Measurements from ENCODE around the gene PRM1.
A peak's percentile ranks its signal among the peaks of the same experiment; 100 is the strongest.
"Not testable (repeated sequence)": the region's sequence is repeated elsewhere in the genome, so short reads cannot be mapped to it uniquely, and the experiment has no call there.

PRM1 gene

DNA sequence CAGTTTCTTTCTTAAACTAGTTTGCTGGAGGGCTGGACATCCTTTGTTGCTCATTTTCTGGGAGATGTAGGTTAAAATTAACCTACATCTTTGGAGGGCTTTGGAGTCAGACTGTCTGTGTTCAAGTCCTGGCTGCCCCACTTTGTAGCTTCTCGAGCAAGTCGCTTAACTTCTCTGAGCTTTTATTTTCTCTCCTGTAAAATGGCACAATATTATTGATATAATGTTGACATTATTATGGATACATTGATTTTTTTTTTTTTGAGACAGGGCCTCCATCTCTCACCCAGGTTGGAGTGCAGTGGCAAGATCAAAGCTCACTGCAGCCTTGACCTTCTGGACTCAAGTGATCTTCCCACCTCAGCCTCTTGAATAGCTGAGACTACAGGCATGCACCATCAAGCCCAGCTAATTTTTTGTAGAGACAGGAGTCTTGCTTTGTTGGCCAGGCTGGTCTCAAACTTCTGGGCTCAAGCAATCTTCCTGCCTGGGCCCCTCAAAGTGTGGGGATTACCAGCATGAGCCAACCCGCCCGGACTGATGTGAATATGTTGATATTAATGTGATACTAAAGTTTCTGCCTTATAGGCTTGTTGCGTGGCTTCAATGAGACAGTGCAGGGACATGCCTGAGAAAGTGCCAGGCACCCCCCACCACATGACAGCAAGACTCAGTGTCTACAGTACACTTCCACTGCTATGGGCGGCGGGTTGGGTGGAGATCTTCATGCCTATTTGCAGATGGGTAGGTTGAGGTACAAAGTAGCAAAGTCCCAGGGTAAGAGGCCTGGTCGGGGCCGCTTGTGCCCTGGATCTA is 32.6 kb upstream of the PRM1 start:
- no peak for DNase-seq

DNA sequence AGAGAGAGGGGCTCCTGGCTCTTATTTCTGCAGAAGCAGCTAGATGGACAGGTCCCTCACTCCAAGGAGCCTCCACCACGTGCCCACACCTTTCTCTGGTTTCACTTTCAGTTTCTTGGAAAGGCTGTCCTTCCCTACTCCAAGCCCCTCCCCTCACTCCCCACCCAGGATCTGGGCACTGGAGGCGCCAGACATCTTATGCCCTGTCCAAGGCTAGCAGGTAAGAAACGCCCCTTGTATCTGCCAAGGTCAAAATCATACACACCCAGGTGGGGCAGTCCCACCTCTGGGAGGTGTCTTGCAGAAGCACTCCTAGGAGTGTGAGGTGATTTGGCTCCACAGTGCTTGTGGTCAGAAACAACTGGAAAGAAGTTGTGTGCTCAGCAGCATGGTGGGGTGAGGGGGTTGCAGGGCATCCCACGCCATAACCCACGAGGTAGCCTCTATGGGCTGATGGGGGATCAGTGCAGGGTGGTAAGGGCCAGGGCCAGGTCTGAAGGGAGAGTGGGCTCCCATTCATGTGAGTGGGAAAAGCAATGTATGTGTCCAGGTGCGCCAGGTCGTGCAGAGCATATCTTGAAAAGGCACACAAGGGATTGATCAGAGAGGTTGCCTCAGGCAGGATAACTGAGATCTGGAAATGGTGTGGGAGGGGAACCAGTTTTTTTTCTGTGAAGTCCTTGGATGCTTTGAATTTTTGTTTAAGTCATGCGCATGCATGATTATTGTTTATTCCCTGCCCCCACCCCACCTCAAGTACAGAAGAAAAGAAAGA is 31.8 kb upstream of the PRM1 start:
- DNase-seq: no peak

DNA sequence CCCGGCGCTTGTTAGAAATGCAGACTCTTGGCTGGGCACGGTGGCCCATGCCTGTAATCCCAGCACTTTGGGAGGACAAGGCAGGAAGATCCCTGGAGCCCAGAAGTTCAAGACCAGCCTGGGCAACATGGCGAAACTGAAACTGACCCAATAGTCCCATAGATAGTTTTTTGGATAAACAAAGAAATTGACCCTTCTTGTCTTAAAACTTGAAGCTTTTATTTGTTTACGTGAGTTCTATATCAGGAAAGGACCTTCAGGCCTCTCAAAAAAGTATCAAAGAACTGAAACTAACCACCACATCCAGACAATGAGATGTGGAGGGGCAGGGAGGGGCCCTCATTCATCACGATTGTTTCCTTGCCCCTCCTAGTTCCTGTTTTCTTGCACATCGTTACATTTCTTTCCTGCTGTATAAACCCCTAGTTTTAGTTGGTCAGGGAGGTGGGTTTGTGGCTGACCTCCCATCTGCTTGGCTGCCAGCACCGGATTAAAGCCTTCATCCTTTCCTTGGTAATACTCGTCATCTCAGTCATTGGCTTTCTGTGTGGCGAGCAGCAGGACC is 29.9 kb upstream of the PRM1 start:
- no peak for DNase-seq

DNA sequence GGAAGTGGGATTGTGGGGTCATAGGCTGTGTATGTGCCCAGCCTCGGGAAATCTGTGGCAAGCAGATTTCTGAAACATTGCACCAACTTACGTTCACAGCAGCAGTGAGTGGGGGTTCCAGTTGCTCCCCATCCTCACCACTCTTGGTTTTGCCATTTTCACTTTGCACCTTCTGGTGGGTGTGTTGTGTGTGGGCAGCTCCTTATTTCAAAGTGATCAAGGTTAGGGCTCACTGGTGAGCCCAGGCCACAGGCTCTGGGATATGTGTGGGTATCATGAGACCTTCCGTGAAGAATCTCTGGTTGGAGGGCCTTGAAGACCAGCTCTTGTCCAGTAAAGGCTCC is 29.5 kb upstream of the PRM1 start:
- no peak for DNase-seq

DNA sequence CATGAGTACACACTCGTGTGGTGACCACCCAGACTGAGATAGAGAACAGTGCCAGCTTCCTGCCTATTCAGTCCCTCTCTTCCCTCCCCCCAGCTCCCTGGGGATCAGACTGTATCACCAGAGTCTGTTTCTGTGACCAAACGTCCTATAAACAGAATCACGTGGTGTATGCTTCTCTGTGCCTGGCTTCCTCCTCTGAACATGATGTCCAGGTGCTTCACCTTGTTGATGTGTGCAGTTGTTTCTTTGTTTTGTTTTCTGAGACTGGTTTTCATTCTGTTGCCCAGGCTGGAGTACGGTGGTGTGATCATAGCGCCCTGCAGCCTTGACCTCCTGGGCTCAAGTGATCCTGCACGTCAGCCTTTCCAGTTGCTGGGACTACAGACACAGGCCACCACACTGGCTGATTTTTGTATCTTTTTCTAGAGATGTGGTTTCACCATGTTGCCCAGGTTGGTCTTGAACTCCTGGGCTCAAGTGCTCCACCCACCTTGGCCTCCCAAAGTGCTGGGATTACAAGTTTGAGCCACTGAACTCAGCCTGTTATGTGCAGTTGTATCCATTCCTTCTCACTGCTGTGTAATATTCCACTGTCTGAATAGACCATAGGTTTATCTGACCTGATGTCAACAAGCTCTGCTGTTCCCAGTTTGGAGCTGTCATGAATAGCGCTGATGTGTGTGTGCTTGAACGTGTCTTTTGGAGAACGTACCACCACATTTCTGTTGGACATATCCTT is 28.9 kb upstream of the PRM1 start:
- no peak for DNase-seq

DNA sequence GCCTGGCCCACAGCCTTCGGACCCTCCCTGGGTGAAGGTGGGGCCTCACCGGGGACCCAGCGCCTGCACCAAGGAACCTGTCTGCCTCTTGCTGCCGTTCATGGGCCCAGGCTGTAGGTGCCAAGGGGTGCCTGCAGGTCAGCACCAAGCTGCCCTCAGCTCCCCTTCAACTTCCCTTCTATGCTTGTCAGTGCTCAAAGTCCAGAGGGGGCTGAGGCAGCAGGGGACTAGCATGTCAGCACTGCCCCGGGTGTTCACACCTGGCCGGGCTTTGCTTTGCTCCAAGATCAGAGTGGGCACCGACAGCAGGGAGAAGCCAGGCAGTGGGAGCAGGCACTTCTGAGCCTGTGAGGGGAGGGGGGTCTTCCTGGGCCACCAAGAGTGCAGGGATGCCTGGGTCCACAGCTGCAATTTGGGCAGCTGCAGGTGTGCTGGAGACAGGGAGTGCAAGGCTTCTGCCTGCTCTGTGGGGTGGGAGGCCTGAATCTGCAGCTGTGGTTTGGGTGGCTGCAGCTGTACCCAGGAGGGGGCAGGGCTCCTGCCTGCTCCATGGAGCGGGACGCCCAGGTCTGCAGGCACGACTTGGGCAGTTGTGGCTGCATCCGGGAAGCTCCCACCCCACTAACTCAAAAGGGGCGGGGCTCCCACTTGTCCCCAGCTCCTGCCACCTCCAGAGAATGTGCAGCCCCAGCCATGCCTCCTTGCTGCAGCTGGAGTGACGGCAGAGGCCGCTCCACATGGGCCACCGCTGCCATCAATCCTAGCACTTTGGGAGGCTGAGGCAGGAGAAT is 27.6 kb upstream of the PRM1 start:
- no peak for DNase-seq

DNA sequence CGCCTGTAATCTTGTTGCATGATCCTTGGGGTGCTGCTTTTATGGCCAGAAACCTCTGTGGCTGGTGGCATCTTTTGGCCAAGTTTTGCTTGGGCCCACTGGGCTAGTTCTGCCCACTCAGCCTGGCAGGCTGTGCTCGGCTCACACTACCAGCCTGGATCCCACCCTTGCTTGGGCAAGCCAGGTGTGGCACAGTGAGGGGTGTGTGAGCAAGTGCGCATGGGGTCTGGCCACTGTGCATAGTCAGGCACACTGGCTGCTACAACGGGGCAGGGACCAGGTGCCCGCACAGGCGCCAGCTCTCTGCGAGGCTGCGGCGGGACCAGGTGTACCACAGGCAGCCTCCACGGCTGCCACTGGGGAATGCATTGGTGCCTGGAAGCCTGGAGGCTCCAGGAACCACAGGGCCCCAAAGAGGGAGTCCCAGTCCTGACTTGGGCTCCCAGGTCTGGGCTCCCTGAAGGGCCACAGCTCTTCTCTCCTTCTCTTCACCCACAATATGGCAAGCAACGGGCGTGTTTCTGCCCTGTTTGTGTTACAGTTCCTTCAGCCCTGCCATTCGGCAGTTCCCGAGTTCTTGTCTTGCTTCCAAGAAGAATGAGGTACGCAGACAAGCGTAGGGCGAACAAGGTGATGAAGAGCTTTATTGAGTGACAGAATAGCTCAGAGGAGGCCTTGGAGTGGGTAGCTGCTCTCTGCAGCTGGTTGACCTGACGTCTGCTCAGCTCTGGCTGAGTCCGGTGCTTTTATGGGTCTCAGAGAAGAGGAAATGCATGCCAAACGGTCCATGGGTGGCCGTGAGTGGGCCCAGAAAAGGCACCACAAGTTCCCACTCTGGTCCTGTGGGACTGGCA is 26.7 kb upstream of the PRM1 start:
- DNase-seq: no peak

DNA sequence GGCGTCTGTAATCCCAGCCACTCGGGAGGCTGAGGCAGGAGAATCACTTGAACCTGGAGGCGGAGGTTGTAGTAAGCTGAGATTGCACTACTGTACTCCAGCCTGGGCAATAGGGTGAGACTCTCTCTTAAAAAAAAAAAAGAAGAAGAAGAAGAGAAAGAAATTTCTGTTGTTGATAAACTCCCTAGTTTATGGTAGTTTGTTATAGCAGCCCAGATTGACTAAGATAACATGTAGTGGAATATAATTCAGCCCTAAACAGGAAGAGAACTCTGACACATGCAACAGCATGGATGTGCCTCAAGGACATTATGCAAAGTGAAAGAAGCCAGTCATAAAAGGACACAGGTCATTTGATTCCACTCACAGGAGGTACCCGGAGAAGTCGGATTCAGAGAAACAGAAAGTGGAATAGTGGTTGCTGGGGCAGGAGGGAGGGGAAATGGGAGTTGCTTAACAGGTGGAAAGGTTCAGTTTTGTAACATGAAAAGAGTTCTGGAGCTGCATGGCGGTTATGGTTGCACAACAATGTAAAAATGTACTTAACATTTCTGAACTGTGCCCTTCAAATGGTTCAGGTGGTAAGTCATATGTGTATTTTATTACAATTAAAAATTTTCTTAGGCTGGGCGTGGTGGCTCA is 26.0 kb upstream of the PRM1 start:
- no peak for DNase-seq

DNA sequence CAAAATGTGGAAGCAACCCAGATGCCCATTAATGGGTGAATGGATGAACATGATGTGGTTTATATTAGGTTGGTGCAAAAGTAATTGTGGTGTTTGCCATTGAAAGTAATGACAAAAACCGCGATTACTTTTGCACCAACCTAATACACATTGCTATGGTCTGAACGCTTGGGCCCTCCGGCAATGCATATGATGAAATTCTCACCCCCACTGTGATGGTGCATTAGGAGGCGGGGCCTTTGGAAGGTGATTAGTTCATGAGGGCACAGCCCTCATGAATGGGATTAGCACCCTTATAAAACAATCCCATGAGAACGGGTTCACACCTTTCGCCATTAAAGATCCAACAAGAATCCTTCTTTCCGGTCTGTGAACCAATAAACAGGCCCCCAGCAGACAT is 25.3 kb upstream of the PRM1 start:
- no peak for DNase-seq

DNA sequence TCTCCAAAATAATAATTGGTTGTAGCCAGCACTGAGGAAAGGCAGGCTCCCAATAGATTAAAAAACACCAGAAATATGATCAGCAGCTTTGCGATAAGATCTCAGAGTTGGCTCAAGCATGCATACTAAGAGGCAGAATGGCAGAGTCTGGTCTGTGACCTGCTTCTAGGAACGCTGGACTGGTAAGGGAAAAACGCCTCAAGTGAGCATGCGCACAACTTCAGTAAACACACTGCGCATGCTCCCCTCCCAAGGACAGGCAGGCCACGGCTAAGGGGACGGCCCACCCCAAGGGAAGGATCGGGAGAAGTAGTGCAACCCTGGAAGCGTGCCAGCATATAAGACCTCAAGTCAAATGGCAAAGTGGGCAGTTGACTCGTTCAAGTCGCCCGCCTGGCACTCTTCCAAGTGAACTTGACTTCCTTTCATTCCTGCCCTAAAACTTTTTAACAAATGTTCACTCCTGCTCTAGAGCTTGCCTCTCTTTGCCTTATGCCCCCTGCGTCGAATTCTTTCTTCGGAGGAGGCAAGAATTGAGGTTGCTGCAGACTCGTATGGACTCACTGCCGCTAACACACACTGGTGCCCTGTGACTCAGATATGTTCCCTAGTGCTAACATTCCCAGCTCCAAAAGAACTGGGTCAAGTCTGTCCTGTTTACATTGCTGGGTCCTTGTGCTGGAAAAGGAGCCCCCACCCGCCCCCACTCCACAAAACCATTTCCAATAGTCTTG is 22.4 kb upstream of the PRM1 start:
- DNase-seq: no peak

DNA sequence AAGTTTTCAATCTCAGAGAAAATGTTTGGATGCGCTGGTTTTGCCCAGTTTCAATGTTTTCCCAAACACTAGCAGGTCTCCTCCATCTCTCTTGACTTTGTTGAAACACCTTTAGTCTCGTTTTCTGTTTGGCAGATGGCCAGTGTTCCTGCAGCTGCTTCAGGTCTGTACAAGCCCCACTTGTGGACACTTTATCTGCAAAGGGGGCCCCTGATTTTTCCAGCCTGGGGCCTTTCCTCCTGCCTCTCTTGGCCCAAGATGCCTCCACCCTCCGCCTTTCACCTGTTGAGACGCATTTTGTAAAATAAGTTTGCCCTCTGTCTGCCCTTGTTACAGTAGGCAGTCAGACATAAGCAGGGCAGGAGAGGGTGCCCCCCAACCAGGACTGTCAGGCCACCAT is 21.8 kb upstream of the PRM1 start:
- DNase-seq: no peak

DNA sequence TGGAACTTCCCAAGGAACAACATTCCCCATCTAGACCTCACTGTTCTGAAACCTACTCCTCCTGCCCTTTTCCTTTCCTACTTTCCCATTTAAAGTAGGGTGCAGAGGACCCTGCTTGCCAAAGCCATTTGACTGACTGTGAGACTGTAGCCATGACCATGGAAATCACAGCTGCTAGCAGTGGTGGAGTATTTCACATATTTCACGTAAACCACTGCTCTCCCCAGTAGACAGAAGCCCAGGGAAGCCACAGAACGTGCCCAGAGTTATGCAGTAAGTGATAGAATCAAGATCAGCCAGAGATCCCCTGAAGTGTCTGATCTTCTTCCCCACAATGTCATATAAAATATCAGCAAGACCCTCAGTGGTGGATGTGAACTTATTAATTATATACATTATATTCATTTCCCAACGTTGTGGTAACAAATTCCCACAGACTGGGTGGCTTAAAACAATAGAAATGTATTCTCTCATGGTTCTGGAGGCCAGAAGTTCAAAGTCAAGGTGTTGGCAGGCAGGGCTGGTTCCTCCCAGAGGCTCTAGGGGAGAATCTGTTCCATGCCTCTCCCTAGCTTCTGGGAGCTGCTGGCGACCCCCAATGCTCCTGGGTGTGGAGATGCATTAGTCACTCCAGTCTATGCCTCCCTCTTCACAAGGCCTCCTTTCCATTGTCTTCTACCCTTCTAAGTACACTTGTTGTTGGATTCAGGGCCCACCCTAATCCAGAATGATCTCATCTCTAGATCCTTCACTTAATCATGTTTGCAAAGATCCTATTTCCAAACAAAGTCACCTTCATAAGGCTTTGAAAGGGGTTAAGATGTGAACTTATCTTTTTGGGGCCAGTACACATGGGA is 20.7 kb upstream of the PRM1 start:
- DNase-seq: no peak

DNA sequence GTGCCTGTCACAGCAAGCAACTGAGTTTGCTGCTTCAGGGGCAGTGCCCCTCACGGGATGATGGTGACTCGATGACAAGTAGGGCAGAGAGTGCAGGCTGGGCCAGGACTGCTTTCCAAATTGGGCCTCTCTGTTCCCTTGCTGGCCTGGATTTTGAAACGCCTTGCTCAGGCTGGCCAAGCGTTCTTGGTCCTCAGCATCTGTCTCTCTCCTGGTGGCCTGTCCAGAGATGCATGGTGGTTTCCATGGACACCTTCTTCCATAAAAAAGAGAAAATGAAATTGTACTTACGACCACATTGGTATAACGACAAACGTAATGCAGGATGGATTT is 19.4 kb upstream of the PRM1 start:
- no peak for DNase-seq

DNA sequence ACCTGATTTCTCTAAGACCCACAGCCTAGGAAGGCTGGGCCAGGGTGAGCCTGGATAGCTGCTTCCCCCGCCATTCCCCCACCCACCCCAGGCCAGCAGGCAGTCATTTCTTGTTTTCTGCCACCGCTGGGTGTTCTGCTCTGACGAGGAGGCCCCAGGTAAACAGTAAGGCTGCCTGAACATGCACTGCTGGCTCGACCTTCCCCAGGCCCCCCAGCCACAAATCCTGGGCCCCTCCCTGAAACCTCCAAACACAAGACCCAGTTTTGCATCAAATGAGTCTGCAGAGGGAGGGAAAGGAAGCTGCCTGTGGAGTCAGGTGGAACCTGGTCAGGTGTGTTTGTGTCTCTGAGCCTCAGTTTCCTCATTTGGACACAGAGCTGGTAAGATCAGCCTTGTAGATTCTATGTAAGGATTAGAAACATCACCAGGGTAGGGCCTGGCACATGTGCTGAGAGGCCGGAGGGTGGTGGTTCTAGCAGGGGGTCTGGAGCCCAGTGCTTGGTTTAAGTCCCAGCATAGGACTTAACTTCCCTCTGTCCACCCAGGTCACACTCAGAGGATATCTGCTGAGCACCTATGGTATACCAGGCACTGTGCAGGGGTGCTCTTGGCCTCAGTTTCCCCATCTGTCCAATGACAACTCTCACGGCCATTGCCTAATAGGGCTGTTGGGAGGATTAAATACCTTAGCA is 18.9 kb upstream of the PRM1 start:
- no peak for DNase-seq

DNA sequence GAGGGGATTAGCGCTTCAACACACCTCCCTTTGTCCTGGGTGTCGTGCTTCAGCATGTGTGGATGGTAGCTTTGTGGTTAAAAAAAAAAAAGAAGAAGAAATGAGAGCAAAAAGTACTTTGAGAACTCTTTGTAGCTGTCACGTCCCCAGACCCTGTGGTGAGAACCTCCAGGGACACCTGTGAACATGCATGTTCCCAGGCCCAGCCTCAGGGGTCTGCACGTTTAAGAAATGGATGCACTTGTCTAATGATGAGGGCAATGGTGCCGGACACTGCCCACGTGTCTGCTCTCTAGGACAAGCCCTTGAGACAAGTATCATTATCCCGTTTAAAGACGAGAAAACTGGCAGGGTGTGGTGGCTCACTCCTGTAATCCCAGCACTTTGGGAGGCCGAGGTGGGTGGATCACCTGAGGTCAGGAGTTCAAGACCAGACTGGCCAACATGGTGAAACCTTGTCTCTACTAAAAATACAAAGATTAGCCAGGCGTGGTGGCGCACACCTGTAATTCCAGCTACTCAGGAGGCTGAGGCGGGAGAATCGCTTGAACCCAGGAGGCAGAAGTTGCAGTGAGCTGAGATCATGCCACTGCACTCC is 17.9 kb upstream of the PRM1 start:
- DNase-seq: not testable (repeated sequence)

DNA sequence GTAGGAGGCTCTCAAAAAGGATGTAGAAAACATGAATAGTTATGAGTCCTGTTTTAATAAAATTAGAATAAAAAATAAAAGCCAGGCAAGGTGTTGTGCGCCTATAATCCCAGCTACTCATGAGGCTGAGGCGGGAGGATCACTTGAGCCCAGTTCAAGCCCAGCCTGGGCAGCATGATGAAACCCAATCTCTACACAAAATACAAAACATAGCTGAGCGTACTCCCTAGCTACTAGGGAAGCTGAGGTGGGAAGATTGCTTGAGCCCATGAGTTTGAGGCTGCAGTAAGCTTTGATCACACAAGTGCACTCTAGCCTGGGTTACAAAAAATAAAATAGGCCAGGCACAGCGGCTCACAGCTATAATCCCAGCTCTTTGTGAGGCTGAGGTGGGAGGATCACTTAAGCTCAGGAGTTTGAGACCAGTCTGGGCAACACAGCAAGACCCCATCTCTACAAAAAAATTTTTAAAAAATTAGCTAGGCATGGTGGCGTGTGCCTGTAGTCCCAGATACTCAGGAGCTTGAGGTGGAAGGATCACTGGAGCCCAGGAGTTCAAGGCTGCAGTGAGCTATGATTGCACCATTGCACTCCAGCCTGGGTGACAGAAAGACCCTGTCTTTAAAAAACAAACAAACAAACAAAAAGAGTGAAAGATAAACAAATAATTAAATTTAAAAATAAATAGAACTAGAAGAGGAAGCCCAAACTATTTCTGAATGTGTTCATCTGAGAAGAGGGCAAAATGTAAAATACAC is 17.2 kb upstream of the PRM1 start:
- DNase-seq: no peak

DNA sequence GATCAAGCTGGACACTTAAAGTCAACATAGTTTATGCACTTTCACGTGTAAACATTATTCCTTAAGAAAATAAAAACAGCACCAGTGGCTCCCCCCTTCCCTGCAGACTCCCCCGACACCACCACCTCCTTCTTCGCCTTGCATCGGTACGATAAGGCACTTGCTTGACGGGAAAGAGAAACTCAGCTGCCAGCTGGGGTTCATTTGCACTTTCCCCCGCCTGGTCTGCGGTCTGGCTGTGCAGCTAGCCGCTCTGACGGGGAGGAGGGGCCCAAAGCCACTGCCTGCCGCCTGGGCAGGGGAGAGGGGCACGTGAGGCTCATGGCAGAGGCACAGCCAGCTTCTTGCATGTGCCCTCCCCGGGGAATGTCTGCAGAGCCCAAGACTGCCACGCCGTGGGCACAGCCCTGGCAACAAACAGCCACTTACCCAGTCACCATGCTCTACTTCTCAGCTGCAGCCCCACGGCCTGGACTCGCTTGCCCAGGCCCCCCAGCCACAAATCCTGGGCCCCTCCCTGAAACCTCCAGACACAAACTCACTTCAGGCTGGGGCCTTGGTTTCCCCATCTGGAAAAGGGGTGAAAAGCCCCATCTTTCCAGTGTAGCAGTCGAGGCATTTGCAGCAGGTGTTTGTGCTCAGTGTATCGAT is 16.5 kb upstream of the PRM1 start:
- peak; percentile 37 for DNase-seq
